Heart right ventricle (tissue), 16 donors: ENCODE data around the gene CADM1. TPM values are rescaled to one million over a fixed set of nuclear protein-coding genes. Genes with fewer than 3 reads are reported as not detected.

Experiments used
- ATAC-seq, 8 donors: fragments of 200-7000 bp; cut with Tn5 transposase; one replicate each; pipeline ENCODE4 v1.9.1; 2020; ENCODE audit warnings: mild to moderate bottlenecking in 8 of 8, moderate library complexity in 8 of 8, moderate number of reproducible peaks in 1 of 8
- DNase-seq, 2 donors: peaks; one replicate each; pipeline ENCODE4 v3.0.0-alpha.2; 2020
- H3K27ac ChIP-seq, 10 donors: fragments of 200-600 bp; sonication (generic) in 2 of 10; one replicate each; pipeline versions ENCODE4 v1.5.0 to v1.8.0; 2020 to 2022; ENCODE audit warnings: mild to moderate bottlenecking in 3 of 10
- H3K27me3 ChIP-seq, 7 donors: fragments of 200-600 bp; one replicate each; pipeline ENCODE4 v1.8.0; 2021 to 2022; ENCODE audit warnings: mild to moderate bottlenecking in 2 of 7
- H3K36me3 ChIP-seq, 9 donors: fragments of 200-600 bp; sonication (generic) in 1 of 9; one replicate each; pipeline versions ENCODE4 v1.5.0 to v1.8.0; 2020 to 2022; ENCODE audit warnings: mild to moderate bottlenecking in 2 of 9
- H3K4me1 ChIP-seq, 9 donors: fragments of 200-600 bp; sonication (generic) in 1 of 9; one replicate each; pipeline versions ENCODE4 v1.5.0 to v1.8.0; 2020 to 2022; ENCODE audit warnings: mild to moderate bottlenecking in 4 of 9
- H3K4me3 ChIP-seq, 10 donors: fragments of 200-600 bp; sonication (generic) in 2 of 10; one replicate each; pipeline versions ENCODE4 v1.5.0 to v1.8.0; 2020 to 2022; ENCODE audit warnings: mild to moderate bottlenecking in 7 of 10, moderate library complexity in 2 of 10
- H3K9me3 ChIP-seq, 11 donors: fragments of 200-600 bp in 10 of 11; sonication (generic) in 2 of 11; one replicate each; pipeline versions ENCODE4 v1.5.0 to v1.8.0; 2013 to 2022; ENCODE audit warnings: mild to moderate bottlenecking in 2 of 11, control low read depth in 1 of 11, moderate library complexity in 1 of 11
- WGBS, 2 donors: extraction: QIAGEN DNeasy Blood & Tissue Kit; methylation state at CpG; one replicate each; pipeline ENCODE4 v1.1.7; 2013; ENCODE audit warnings: inconsistent platforms in 1 of 2; 5-methylcytosine and 5-hydroxymethylcytosine counted together
- intact Hi-C, 10 donors: fragments of 100-400 bp; cut with DNase I; formaldehyde crosslinking; loops; one replicate each; pipeline versions ENCODE4 v1.11.1 to v1.14.2; 2022
- polyA plus RNA-seq, 2 donors: library from polyadenylated mRNA; stranded (reverse); fragments of 200-250 nt; gene quantifications; one replicate each; pipeline ENCODE4 v1.2.3, GENCODE V29; 2013
- total RNA-seq, 10 donors: library from RNA; stranded (reverse); fragmentation: NEBNext Ultra II Directional in 3 of 10; extraction: Animal tissue kit (Norgen Biotek cat#: 25700) in 3 of 10; gene quantifications; one replicate each; pipeline versions ENCODE4 v1.2.1 to v1.2.4, GENCODE V29; 2021 to 2023
- TF ChIP-seq, protein P1 (sequence below), 9 donors: fragments of 200-600 bp; sonication (generic) in 2 of 9; IDR thresholded peaks; one replicate each; pipeline versions ENCODE4 v1.5.0 to v1.8.0; 2021 to 2022; ENCODE audit warnings: antibody characterized with exemption in 9 of 9, mild to moderate bottlenecking in 5 of 9, moderate library complexity in 1 of 9
- donor health status: Arrhythmogenic right ventricular cardiomyopathy.
- donor health status: ischemic (EF 13 %, LVEDD 7.1; RV severe dilation, severe dysfunction).
- donor health status: healthy with polysubstance abuse.
- donor health status: DM: no; HTN: yes; CAD: no.
- donor health status: DM: no; HTN: no; CAD: no.
- donor health status: ischemic (EF 25% LVEDD 6.9; RV normal size, moderate dysfunction).
- donor health status: ischemic (EF 25% LVEDD 5.7; RV mildly dilated, moderate dysfunction).
- donor health status: healthy.
- donor health status: DM: yes; HTN: yes; CAD: no.
- donor health status: Ischemic cardiomyopathy.
- donor health status: ischemic (EF 35%, LVEDD 5.7; RV mildly dilated, moderate dysfunction).
- donor health status: nonischemic (EF 11% LVEDD 7.7; RV severe dilation, severe dysfunction).
- donor health status: DM: yes; HTN: yes; CAD: no.
- donor health status: PGD.
- donor health status: ischemic (EF 29% LVEDD 5.4; RV normal size, mild dysfunction).
- donor health status: nonischemic (EF 23%, LVEDD 6.1; RV moderate dilation, normal function).

CADM1 gene
- total and polyA plus RNA-seq, 12 donors, result 10.2 to 83.0 (median 41.4) TPM

DNA sequence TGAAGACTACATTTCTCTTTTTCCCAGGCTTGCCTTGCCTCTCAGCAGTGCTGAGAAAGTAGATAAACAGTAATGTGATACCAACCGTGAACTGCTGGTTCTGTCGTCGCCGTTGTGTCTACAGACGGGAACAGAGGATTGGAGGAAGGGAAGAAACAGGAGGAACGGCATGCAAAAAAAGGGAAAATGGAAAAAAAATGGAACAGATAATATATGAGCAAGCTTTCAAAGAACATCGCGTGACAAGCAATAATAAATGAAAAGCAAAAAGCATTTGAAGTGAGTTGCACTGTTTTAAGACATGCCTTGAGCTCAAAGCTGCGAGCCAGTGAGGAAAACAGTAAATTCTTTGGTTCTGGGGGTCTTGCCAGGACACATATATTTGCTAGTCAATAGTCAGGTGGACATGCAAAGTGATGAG, 305.9 kb downstream of the CADM1 start:
- ATAC-seq, result no peak

DNA sequence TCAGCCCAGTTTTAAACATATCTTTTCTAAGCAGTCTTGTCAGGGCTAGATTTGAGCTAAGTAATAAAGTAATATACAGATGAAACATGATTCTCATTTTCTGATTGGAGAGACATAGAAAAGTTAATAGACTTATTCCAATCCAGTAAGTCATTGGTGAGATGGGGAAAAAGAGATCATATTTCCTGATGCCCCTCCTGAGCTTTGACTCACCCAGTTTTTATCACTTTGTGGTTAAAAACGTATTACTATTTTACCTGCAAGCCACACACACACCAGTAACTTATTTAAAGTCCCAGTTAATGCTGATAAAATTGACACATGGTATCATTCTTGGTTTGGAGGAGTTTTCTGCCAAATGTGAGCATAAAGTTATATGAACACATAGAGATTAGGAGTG, 306.8 kb downstream of the CADM1 start:
- no peak overlapping the region for H3K27ac ChIP-seq
- DNase-seq (no peak), ATAC-seq (no peak)
- no peak overlapping the region for H3K4me3 ChIP-seq
- no peaks in the 10 kb centered on the region for H3K9me3 ChIP-seq
- 58 to 66% methylated on average over 1 of the region's 1 CpG for WGBS, 2 donors
- H3K36me3 ChIP-seq, result no peaks in the 10 kb centered on the region
- TF ChIP-seq, protein P1, sequence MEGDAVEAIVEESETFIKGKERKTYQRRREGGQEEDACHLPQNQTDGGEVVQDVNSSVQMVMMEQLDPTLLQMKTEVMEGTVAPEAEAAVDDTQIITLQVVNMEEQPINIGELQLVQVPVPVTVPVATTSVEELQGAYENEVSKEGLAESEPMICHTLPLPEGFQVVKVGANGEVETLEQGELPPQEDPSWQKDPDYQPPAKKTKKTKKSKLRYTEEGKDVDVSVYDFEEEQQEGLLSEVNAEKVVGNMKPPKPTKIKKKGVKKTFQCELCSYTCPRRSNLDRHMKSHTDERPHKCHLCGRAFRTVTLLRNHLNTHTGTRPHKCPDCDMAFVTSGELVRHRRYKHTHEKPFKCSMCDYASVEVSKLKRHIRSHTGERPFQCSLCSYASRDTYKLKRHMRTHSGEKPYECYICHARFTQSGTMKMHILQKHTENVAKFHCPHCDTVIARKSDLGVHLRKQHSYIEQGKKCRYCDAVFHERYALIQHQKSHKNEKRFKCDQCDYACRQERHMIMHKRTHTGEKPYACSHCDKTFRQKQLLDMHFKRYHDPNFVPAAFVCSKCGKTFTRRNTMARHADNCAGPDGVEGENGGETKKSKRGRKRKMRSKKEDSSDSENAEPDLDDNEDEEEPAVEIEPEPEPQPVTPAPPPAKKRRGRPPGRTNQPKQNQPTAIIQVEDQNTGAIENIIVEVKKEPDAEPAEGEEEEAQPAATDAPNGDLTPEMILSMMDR (IDR thresholded peaks at IDR 0.05), result no peak
- H3K27me3 ChIP-seq, result no peaks in the 10 kb centered on the region
- intact Hi-C loops, result no loop called here
- peaks cover 0 to 21% (median 8%) of the 10 kb centered on the region in 9 donors for H3K4me1 ChIP-seq

More for the DNA sequence above, 305.9 kb downstream of the CADM1 start:
- Histone ChIP-seq H3K27ac (no peak overlapping the region), H3K36me3 (no peaks in the 10 kb centered on the region), H3K4me3 (no peak overlapping the region), H3K9me3 (no peaks in the 10 kb centered on the region), H3K27me3 (no peaks in the 10 kb centered on the region), H3K4me1 (peaks cover 0 to 21% (median 8%) of the 10 kb centered on the region in 9 donors)
- intact Hi-C loops, result no loop called here
- WGBS, 2 donors, result 77 to 81% methylated on average over 9 of the region's 9 CpGs
- no peak for DNase-seq
- TF ChIP-seq, protein P1 (IDR thresholded peaks at IDR 0.05), result no peak

DNA sequence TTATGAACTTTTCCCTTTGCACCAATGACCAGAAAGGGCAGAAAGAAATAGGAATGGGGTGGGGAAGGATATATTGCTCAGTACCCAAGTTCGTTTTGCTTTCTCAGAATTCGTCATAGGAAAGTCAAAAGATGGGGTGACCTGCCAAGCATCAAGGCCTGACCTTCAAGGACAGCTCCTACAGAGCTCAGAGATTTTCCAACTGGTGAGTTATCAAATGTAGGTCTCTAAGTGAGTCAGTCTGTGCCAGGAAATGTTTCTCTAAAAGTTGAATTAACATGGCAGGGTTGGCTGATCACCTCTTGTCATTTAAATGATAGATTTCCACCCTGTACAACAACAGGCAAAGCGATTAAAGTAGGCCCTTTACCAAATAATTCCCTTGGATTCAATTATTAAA, 307.2 kb downstream of the CADM1 start:
- no peak overlapping the region for H3K27ac ChIP-seq
- WGBS, 2 donors, result 78 to 84% methylated on average over 3 of the region's 3 CpGs
- no peaks in the 10 kb centered on the region for H3K9me3 ChIP-seq
- H3K36me3 ChIP-seq, result no peaks in the 10 kb centered on the region
- H3K4me1 ChIP-seq, result peaks cover 0 to 21% (median 8%) of the 10 kb centered on the region in 9 donors
- no peaks in the 10 kb centered on the region for H3K27me3 ChIP-seq
- intact Hi-C loops, result no loop called here
- TF ChIP-seq, protein P1 (IDR thresholded peaks at IDR 0.05), result no peak
- DNase-seq, result no peak
- H3K4me3 ChIP-seq, result no peak overlapping the region
- no peak for ATAC-seq

DNA sequence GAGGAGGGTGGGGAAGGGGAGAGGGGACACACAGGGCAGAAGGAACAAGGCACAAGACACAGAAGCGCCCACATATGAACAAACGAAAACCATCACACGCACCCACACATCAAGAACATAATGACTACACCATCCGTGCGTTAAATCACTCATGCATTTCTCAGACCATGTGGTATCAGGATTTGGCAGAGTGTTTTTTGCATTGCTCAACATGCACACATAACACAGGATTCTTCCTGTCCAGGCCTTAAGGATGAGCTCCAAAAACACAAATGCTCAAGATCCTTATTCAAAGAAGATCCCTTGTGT, 309.5 kb downstream of the CADM1 start:
- 79 to 85% methylated on average over 5 of the region's 5 CpGs for WGBS, 2 donors
- peaks cover 0 to 12% (median 6%) of the 10 kb centered on the region in 9 donors for H3K4me1 ChIP-seq
- H3K27ac ChIP-seq, result peak overlapping the region in 1 of 10 donors; percentile 49
- ATAC-seq (peak in 3 of 8 donors; percentile 44 to 71 (median 60)), DNase-seq (no peak)
- intact Hi-C loops, result no loop called here
- H3K4me3 ChIP-seq, result no peak overlapping the region
- H3K27me3 ChIP-seq, result no peaks in the 10 kb centered on the region
- H3K9me3 ChIP-seq, result no peaks in the 10 kb centered on the region
- TF ChIP-seq, protein P1 (IDR thresholded peaks at IDR 0.05), result no peak
- no peaks in the 10 kb centered on the region for H3K36me3 ChIP-seq
